Lung microvascular endothelial cell (primary cell): ENCODE results near the gene SHB. TPM values are rescaled to one million over a fixed set of nuclear protein-coding genes. Genes with fewer than 3 reads are reported as not detected.
"Not testable (repeated sequence)": the region's sequence is repeated elsewhere in the genome, so short reads cannot be mapped to it uniquely, and the experiment has no call there.

Experiments
- DNase-seq, 2 donors: peaks; one replicate each; pipeline versions ENCODE4 v3.0.0 to v3.0.0-alpha.2; 2010; ENCODE audit warnings: low read depth in 2 of 2
- total RNA-seq: library from RNA; depleted of rRNA; stranded (reverse); fragments of >200 nt; gene quantifications from 2 replicates; pipeline ENCODE4 v1.2.1, GENCODE V29; 2014

The SHB gene
- total RNA-seq, 1 donor from 2014 or later = 22.6 TPM

GRCh38 chr9:38063363-38063707 lies 5.7 kb downstream of the SHB start:
- no peak for DNase-seq

- peak in 1 of 2 donors; percentile 41 for DNase-seq
These were observed 6.3 kb downstream of the SHB start for GRCh38 chr9:38062498-38063362.

DNA sequence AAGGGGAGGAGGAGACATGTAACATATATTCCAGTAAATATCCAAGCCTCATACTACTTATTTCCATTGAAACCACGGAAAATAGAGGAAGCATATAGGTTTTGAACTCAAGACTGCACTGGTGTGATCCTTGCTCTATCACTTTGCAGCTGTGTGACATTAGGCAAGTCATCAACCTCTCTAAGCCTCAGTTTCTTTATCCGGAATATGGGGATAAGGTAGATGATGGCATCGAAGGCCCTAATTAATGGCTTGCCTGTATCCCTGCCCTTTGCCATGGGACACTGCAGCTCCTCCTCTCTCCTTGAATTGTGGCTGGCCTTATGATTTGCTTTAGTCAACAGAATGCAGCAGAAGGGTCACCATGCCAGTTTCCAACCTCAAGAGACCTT lies 6.9 kb downstream of the SHB start:
- no peak for DNase-seq

DNA sequence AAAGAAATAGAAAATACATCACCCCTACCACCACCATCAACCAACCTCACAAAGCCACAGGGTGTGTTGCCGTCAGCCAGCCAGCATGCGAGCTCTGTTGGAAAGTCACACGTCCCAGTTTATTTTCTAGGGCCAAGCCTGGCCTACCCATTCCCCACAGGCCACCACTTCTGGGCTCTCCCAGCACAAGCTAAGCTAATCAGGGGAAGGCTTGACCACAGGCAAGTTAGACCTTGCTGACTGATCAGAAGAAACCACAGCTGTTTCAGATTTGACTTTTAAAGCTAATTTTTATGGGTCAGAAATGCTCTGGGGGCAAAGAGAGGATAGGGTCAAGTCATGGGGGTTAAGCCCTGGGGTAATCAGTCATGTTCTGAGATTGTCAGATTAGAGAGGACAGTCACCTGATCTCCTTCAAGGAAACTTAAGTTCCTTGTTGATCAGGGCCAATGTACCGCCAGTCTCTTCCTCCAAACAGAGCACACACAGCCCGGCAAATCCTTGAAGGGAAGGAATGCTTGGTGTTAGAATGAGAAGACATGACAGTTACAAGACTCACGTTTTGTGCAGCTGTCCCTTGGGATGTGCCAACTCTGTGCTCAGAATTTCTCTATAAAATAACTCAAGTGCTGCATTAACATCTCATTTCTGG lies 7.6 kb downstream of the SHB start:
- no peak for DNase-seq

DNA sequence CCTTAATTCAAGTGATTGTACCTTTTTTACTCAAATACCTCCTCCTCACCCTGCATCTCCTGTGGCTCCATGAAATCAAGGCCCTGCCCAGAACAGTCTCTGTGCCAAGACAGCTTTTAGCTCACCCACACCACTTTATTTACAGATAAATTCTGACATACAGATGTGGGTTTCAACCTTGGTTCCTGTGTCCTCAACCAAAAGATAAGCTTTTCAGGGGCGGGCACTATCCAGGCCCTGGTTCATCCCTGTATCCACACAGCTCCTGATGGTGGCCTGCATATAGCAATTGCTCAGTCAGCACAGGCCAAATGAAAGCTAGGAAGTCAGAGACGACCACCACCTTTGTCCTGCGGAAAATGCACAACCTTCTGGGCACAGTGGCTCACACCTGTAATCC lies 8.3 kb downstream of the SHB start:
- DNase-seq = no peak

- peak; percentile 50 to 90 for DNase-seq
These were observed 9.6 kb downstream of the SHB start for GRCh38 chr9:38059233-38059936.

- DNase-seq = no peak
These were observed 10.4 kb downstream of the SHB start for GRCh38 chr9:38058452-38059232.

DNA sequence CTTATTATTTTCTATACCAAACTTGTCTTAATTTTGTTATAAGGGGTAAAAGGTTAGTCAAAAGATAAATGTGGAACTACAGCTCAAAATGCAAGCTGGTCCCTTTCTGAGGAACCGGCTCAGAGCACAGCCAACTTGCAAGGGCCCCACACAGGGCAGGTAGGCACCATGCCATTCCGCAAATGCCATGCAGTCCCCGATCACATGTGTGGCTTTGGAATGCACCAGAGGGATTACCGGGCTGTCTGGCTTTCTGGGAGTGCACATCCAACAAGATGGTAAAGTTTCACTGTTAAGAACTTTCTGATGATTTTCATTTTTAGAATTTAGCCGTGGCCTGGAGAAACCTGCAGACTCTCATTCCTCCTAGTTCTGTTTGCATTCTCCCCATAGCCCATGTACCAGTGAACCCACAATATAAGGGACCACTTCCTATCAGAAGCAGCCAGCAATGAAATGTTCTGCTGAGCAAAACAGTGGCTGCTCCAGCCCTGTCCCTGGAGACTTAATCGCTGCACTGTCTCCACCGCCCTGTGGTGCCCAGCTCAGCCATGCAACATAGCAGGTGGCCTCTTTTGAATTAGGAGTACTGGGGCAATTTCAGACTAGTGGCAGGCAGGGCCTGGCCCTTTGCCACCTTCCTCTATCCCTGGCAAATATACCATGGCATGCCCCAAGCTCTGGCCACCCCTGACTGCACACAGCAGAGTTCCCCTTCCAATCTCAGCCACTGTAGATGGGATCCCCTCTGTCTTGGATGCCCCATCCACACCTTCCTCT lies 11.4 kb downstream of the SHB start:
- DNase-seq = no peak

- DNase-seq = no peak
These were observed 14.4 kb downstream of the SHB start for GRCh38 chr9:38054653-38055052.

- DNase-seq = no peak
These were observed 15.1 kb downstream of the SHB start for GRCh38 chr9:38053697-38054461.

GRCh38 chr9:38051780-38052546 lies 17.1 kb downstream of the SHB start:
- DNase-seq = no peak

- DNase-seq = peak in 1 of 2 donors; percentile 76
These were observed 20.6 kb downstream of the SHB start for GRCh38 chr9:38048316-38048969.

- peak; percentile 94 to 95 for DNase-seq
These were observed 21.5 kb downstream of the SHB start for GRCh38 chr9:38047301-38048251.

GRCh38 chr9:38046661-38047300 lies 22.2 kb downstream of the SHB start:
- DNase-seq = no peak

GRCh38 chr9:38045939-38046338 lies 23.1 kb downstream of the SHB start:
- DNase-seq = not testable (repeated sequence)

DNA sequence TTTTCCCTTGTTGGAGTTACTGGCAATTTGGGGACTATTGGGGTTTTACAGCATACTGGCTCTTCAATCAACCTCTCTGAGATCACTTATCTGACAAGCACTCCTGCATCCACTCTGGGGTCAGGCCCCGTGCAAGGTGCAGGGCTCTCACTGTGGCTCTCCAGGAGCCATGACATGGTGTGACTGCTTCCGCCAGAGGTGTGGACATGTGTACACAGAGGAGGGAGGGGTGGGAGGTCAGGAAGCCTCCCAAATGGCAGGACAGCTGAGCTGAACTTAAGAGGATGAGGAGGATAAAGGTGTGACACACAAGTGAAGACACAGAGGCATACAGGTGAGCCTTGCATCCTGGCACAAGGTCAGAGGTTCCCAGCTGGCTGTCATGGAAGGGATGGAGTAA lies 24.3 kb downstream of the SHB start:
- no peak for DNase-seq
